Measurements from ENCODE around the gene SLN. TPM values are rescaled to one million over a fixed set of nuclear protein-coding genes. Genes with fewer than 3 reads are reported as not detected.

Gene SLN
- total and polyA plus RNA-seq, 10 of the 15 experiments (the other 5 are each of a cell fraction or from before 2014, with no cell fraction given) = 0.39 TPM; not detected in 9

DNA sequence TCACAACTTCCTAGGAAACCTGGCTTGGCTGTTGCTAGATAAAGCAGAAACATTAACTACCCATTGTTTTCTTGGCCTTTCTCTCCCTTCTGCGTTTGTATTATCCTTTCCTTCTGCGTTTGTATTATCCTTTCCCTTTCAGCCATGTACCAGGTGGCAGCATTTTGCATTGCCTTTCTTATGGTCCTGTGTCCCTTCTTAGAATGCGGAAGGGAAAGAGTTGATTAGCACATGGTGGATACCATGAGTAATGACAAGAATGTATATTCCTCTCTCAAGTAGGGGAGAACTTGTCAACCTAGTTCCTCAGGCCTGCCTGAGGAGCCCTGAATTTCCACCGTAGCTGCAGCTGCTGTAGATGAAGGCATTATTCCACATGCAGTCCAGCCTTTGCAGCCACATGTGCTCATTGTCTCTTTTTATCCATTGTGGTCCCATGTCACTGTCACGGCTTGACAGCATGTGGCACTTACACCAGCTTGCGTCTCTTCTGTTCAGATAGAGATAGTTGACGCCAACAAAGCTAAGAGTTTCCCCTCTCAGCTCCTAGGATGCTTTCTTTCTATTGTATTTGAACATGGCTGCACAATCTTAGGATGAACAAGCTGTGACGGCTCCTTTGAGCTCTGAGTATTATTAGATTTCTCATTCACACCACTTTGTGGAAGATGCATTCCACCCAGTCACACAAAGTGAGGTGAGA lies 44.8 kb downstream of the SLN start:
- TF ChIP-seq, protein P1, sequence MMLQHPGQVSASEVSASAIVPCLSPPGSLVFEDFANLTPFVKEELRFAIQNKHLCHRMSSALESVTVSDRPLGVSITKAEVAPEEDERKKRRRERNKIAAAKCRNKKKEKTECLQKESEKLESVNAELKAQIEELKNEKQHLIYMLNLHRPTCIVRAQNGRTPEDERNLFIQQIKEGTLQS (IDR thresholded peaks at IDR 0.05; ENCODE audit: borderline replicate concordance, extremely low read depth, low read depth, low read length) = no peak
- TF ChIP-seq BMI1 (IDR thresholded peaks at IDR 0.05; ENCODE audit: borderline replicate concordance) (no peak), RELA (IDR thresholded peaks at IDR 0.05; ENCODE audit: borderline replicate concordance, partially characterized antibody) (no peak), IKZF2 (IDR thresholded peaks at IDR 0.05) (no peak), MYB (IDR thresholded peaks at IDR 0.05; ENCODE audit: borderline replicate concordance, low read depth, low read length) (no peak)

More for the DNA sequence above, 44.8 kb downstream of the SLN start:
- in situ Hi-C loops (cut with MboI) (no loop called here), intact Hi-C loops (cut with micrococcal nuclease; ENCODE audit: unreplicated experiment) (no loop called here)
- no peak overlapping the region for H3K4me2 ChIP-seq (ENCODE audit: control insufficient read depth, insufficient read depth)
- no peaks in the 10 kb centered on the region for H3K9me3 ChIP-seq (replicated peaks; ENCODE audit: control insufficient read depth, insufficient read depth, low read length)
- H3K79me2 ChIP-seq (ENCODE audit: control insufficient read depth, insufficient read depth, low read length) = no peaks in the 10 kb centered on the region
- H3K9ac ChIP-seq (ENCODE audit: control insufficient read depth, insufficient read depth, low read length) = no peak overlapping the region
- CTCF ChIA-PET = interaction anchor here (0.6 to 1.7 kb wide), 4 partner anchors 15 to 103 kb away, joined by 3 to 6 read pairs (median 5); no protein-coding TSS in a partner anchor
- SMC1A ChIA-PET (ENCODE audit: uncharacterized antibody, unreplicated experiment) = interaction anchor here (0.6 to 3.0 kb wide), 3 partner anchors 9 to 22 kb away, joined by 5 to 17 read pairs (median 9); no protein-coding TSS in a partner anchor
- H3K4me3 ChIP-seq = no peak overlapping the region
- DNase-seq (ENCODE audit: low read depth, low spot score) (no peak), FAIRE-seq (no peak), ATAC-seq (no peak)
- POLR2A ChIA-PET = interaction anchor here (0.8 to 0.9 kb wide), 2 partner anchors 16 to 101 kb away, joined by 3 read pairs; no protein-coding TSS in a partner anchor
- 33% methylated on average over 8 of the region's 8 CpGs for WGBS (ENCODE audit: insufficient coverage, insufficient replicate concordance, low lambda C conversion rate, missing lambda C conversion rate)
- H3K36me3 ChIP-seq (ENCODE audit: control insufficient read depth in 2 of 2, insufficient read depth in 2 of 2, low read length in 1 of 2) = no peaks in the 10 kb centered on the region
- H2AFZ ChIP-seq (ENCODE audit: control insufficient read depth, low read depth, low read length) = no peak overlapping the region
- no TSS peak for BruUV-seq (replicated peaks)
- no peaks in the 10 kb centered on the region for H3K4me1 ChIP-seq (ENCODE audit: control insufficient read depth, insufficient read depth, low read length)
- RAD21 ChIA-PET (ENCODE audit: unreplicated experiment) = interaction anchor here (1.0 to 1.9 kb wide), 3 partner anchors 11 to 22 kb away, joined by 3 to 6 read pairs (median 4); no protein-coding TSS in a partner anchor
- H3K27me3 ChIP-seq (replicated peaks in 1 of 2; ENCODE audit: control insufficient read depth in 2 of 2, insufficient read depth in 2 of 2, low read length in 1 of 2) = peaks cover 0 to 2% of the 10 kb centered on the region in 2 experiments; a peak in 2 of 4 replicates
- H4K20me1 ChIP-seq (ENCODE audit: control insufficient read depth, insufficient read depth) = no peaks in the 10 kb centered on the region
- H3K27ac ChIP-seq (ENCODE audit: control insufficient read depth, insufficient read depth) = no peak overlapping the region

All from GM12878 (cell line).